Activated T-helper 9 cell treated with anti-CD3 and anti-CD28 coated beads, Interleukin-2, amount 50 U/mL, for 16 hours (primary cell): ENCODE measurements around the gene CDH4.

Source experiments
- DNase-seq: peaks from one replicate; pipeline ENCODE4 v3.0.0-alpha.2; 2020; ENCODE audit warnings: low read depth

CDH4 gene

GRCh38 chr20:61790116-61790827 is 538.2 kb downstream of the CDH4 start:
- DNase-seq, result no peak

- no peak for DNase-seq
Measured at GRCh38 chr20:61791995-61792394, 539.9 kb downstream of the CDH4 start.

- DNase-seq, result no peak
Measured at GRCh38 chr20:61795669-61796630, 543.9 kb downstream of the CDH4 start.

- DNase-seq, result no peak
Measured at GRCh38 chr20:61796738-61797137, 544.7 kb downstream of the CDH4 start.

- DNase-seq, result no peak
Measured at GRCh38 chr20:61797200-61797599, 545.1 kb downstream of the CDH4 start.

- DNase-seq, result no peak
Measured at GRCh38 chr20:61797971-61798411, 545.9 kb downstream of the CDH4 start.

GRCh38 chr20:61798632-61799031 is 546.6 kb downstream of the CDH4 start:
- DNase-seq, result no peak

- DNase-seq, result no peak
Measured at GRCh38 chr20:61799394-61799923, 547.4 kb downstream of the CDH4 start.

- no peak for DNase-seq
Measured at GRCh38 chr20:61799928-61800327, 547.9 kb downstream of the CDH4 start.

GRCh38 chr20:61800359-61801064 is 548.5 kb downstream of the CDH4 start:
- no peak for DNase-seq

GRCh38 chr20:61801065-61801360 is 549.0 kb downstream of the CDH4 start:
- DNase-seq, result no peak

GRCh38 chr20:61801428-61801827 is 549.4 kb downstream of the CDH4 start:
- no peak for DNase-seq

GRCh38 chr20:61801857-61802442 is 549.9 kb downstream of the CDH4 start:
- DNase-seq, result no peak

- DNase-seq, result no peak
Measured at GRCh38 chr20:61802721-61803311, 550.8 kb downstream of the CDH4 start.

GRCh38 chr20:61803416-61803914 is 551.4 kb downstream of the CDH4 start:
- DNase-seq, result no peak

GRCh38 chr20:61803915-61804751 is 552.1 kb downstream of the CDH4 start:
- no peak for DNase-seq

- no peak for DNase-seq
Measured at GRCh38 chr20:61804752-61805295, 552.8 kb downstream of the CDH4 start.

- DNase-seq, result no peak
Measured at GRCh38 chr20:61805365-61805764, 553.3 kb downstream of the CDH4 start.

GRCh38 chr20:61805781-61806180 is 553.7 kb downstream of the CDH4 start:
- DNase-seq, result no peak

- DNase-seq, result no peak
Measured at GRCh38 chr20:61806314-61806713, 554.3 kb downstream of the CDH4 start.
